LNCaP clone FGC (cell line): ENCODE data around the gene HDAC4.

ENCODE experiments used
- DNase-seq: peaks from one replicate; pipeline ENCODE4 v3.0.0-alpha.2; 2011; ENCODE audit warnings: low read depth
- H3K4me3 ChIP-seq: 2 replicates; pipeline ENCODE4 v1.5.1; 2011; ENCODE audit warnings: mild to moderate bottlenecking, low read depth, low read length, control low read depth
- TF ChIP-seq, protein P1 (sequence below): IDR thresholded peaks from 2 replicates; pipeline ENCODE4 v1.5.1; 2012; ENCODE audit warnings: mild to moderate bottlenecking; ENCODE audit not compliant: control insufficient read depth, insufficient read depth; ENCODE audit errors: extremely low read depth

Gene HDAC4

DNA sequence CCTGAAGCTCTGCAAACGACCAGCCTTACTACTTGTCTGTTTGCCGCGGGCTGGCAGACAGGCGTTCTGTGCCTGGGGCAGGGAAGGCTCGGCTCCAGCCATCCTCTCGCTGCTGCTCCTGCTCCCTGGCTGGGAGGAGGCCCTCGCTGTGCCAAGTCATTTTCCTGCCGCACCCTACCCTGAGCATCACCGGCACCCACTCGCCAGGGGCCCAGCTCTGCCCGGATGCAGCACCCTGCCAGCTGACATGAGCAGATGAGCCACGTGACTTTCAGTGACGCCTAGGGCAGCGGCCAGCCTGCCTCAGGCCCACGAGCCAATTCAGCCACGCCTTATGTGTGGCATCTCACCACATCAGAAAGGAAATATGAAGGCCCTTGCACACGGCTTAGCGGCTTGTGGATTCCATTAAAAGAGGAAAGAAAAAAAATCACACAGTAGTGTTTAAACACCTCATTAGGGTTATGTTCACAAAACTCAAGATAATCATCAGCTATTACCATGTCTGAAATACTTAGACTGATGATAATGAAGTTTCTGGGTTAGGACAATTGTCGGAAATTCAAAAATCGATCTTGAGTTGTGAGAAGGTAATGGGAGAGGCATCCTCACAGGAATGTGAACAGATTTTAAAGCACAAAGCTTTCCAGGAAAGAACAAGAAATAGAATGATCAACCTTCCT, 302.4 kb downstream of the HDAC4 start:
- DNase-seq: no peak
- TF ChIP-seq, protein P1, sequence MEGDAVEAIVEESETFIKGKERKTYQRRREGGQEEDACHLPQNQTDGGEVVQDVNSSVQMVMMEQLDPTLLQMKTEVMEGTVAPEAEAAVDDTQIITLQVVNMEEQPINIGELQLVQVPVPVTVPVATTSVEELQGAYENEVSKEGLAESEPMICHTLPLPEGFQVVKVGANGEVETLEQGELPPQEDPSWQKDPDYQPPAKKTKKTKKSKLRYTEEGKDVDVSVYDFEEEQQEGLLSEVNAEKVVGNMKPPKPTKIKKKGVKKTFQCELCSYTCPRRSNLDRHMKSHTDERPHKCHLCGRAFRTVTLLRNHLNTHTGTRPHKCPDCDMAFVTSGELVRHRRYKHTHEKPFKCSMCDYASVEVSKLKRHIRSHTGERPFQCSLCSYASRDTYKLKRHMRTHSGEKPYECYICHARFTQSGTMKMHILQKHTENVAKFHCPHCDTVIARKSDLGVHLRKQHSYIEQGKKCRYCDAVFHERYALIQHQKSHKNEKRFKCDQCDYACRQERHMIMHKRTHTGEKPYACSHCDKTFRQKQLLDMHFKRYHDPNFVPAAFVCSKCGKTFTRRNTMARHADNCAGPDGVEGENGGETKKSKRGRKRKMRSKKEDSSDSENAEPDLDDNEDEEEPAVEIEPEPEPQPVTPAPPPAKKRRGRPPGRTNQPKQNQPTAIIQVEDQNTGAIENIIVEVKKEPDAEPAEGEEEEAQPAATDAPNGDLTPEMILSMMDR: no peak
- no peak overlapping the region for H3K4me3 ChIP-seq

- no peak for DNase-seq
- TF ChIP-seq, protein P1: no peak
- no peak overlapping the region for H3K4me3 ChIP-seq
Observed at GRCh38 chr2:239097428-239097696, 303.5 kb downstream of the HDAC4 start.

DNA sequence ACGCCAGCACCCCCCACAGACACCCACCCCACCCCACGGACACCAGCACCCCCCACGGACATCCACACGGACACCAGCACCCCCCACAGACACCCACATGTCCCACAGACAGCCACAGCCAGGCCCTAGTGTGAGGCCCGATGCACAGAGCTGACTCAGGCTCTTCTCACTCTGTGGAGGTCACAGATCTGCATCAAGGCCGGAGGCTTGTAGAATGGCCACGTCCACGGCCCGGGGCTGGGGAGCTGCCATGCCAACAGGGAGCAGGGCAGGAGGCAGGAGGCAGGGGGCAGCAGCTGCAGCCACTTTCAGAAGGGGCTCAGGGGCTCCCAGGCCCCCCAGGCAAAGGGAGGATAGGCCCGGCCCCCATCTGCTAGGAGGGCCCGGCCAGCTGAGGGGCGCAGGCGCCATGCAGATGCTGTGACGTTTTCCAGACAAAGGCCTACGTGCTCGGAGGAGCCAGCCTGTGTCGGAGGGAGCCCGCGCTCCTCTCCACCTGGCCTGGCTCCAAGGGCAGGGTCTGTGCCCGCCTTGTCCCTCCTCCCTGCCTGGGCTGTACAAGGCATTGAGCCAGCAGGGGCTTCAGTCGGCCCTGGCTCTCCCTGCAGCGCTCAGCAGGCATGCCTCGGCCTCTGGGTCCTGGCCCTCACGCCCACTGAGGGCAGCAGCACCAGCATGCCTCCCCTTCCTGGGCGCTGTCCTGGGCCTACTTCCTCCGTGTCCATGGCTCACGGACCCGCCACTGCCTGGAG, 304.0 kb downstream of the HDAC4 start:
- TF ChIP-seq, protein P1: no peak
- H3K4me3 ChIP-seq: no peak overlapping the region
- DNase-seq: no peak

DNA sequence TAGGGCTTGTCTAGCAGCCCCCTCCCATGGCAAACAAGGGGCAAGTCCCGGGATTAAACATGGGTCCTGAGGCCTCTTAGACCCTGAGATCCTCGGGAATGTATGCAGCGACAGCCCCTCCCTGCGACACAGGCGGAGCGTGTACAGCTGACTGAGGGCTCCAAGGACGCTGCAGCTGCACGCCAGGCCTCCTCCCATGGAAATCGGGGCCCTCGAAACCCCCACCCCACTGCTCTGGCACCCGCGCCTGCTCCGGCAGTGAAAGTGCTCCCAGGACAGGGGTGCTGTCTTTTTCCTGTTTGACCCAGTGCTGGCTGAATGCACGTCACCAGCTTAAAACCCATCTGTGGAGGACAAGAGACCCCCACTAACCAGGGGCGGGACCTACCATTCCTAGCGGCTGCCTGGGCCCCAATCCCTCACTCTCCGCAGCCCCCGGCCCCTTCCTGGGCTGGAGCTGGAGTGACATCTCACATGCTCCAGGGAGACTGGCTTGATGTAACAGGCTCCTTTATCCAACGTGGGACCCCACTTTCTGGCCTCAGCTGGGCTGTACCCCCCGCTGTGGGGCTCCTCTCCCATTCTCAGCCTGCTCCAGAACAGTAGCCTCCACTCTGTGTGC, 305.2 kb downstream of the HDAC4 start:
- DNase-seq: no peak
- no peak overlapping the region for H3K4me3 ChIP-seq
- TF ChIP-seq, protein P1: no peak

DNA sequence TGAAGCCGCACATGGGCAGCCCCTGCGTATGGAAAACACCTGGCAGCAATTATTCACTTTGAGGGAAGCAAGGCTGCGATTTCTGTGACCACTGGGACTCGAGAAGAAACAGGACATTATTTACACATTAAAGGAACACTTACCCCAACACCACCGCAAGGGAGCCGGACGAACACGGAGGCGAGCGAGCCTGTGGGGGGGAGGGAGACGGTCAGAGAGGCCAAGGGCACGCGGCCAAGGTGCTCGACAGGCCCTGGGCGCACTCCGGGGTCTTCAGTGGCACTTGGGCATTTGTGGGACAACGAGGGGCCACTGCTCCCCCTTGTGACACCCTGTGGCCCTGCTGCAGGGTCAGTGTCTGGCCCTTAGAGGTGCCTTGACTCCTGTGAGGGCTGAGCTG, 306.0 kb downstream of the HDAC4 start:
- H3K4me3 ChIP-seq: no peak overlapping the region
- TF ChIP-seq, protein P1: no peak
- DNase-seq: no peak

DNA sequence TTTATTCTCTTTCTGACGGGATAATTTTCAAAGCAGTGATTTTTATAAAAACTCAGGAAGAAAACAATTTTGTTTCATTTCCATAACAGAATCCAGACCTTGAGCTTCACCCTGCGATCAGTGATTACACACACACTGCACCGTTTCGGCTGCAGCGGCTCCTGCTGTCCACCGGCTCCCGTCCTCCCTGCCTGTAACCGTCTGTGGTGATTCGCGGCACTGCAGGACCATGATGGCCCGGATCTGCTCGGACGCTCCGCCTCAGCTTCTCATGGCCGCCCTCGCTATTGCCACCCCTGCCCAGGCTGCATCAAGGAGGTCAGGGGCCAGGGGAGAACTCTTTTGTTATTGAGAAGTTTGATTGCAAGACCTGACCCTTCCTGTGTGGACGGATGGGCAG, 306.9 kb downstream of the HDAC4 start:
- TF ChIP-seq, protein P1: no peak
- no peak overlapping the region for H3K4me3 ChIP-seq
- DNase-seq: no peak

DNA sequence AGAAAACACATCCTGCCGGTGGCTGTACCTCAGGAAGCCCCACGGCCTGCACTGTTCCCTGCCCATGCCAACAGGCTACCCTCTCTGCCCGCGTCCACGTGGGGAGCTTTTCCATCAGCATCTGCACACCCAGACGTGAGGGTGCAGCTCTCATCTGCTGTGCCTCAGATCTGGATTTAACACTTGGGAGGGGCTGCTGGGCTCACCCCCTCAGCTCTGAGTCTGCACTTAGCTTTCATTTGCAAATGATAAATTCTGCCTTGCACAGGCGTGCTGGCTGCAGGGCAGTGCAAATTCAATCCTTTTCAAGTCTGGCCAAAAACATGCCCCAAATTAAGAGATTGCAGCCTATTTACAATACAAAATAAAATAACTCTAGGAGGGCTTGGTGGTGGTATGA, 307.3 kb downstream of the HDAC4 start:
- no peak overlapping the region for H3K4me3 ChIP-seq
- DNase-seq: no peak
- TF ChIP-seq, protein P1: no peak
